Endothelial cell of umbilical vein (primary cell): ENCODE measurements around the gene MAML2.

ENCODE experiments used
- EZH2 ChIP-seq: IDR thresholded peaks from 2 replicates; pipeline ENCODE4 v1.6.1; 2012; ENCODE audit warnings: borderline replicate concordance, low read depth, mild to moderate bottlenecking, moderate library complexity, low read length, inconsistent platforms; ENCODE audit not compliant: severe bottlenecking
- FOS ChIP-seq: IDR thresholded peaks from 2 replicates; pipeline ENCODE4 v1.6.1; 2011; ENCODE audit warnings: mild to moderate bottlenecking, low read length, moderate library complexity, borderline replicate concordance; ENCODE audit not compliant: insufficient read depth
- GATA2 ChIP-seq: IDR thresholded peaks from 2 replicates; pipeline ENCODE4 v1.7.0; 2011; ENCODE audit warnings: low read depth, mild to moderate bottlenecking, moderate library complexity, mixed read lengths, low read length; ENCODE audit not compliant: insufficient read length, insufficient read depth
- JUN ChIP-seq: IDR thresholded peaks from 2 replicates; pipeline ENCODE4 v1.6.1; 2011; ENCODE audit warnings: borderline replicate concordance, low read depth; ENCODE audit not compliant: insufficient read length, insufficient read depth
- MYC ChIP-seq: IDR thresholded peaks from one replicate; pipeline ENCODE4 v1.6.1; 2011; ENCODE audit warnings: mild to moderate bottlenecking, low read depth, low read length
- POLR2A ChIP-seq: IDR thresholded peaks from 2 replicates; pipeline ENCODE4 v1.6.1; 2012; ENCODE audit warnings: low read depth, mild to moderate bottlenecking, control low read depth, low read length
- POLR2AphosphoS5 ChIP-seq: IDR thresholded peaks from 2 replicates; pipeline ENCODE4 v1.6.1; 2012; ENCODE audit warnings: low read depth, mild to moderate bottlenecking, control low read depth, low read length, moderate library complexity; ENCODE audit not compliant: insufficient read depth
- TF ChIP-seq, protein P1 (sequence below), 2 donors: IDR thresholded peaks; 1 replicate in 1 of 2; 2 replicates in 1 of 2; pipeline ENCODE4 v1.5.1; 2011; ENCODE audit warnings: low read length in 2 of 2, mild to moderate bottlenecking in 2 of 2, moderate library complexity in 2 of 2, control low read depth in 1 of 2, inconsistent platforms in 1 of 2, low read depth in 1 of 2; ENCODE audit not compliant: insufficient read depth in 1 of 2; ENCODE audit errors: extremely low read depth in 1 of 2
- TF ChIP-seq, protein P2 (sequence below): IDR thresholded peaks from 2 replicates; pipeline ENCODE4 v1.6.1; 2011; ENCODE audit not compliant: insufficient read depth, insufficient read length

DNA sequence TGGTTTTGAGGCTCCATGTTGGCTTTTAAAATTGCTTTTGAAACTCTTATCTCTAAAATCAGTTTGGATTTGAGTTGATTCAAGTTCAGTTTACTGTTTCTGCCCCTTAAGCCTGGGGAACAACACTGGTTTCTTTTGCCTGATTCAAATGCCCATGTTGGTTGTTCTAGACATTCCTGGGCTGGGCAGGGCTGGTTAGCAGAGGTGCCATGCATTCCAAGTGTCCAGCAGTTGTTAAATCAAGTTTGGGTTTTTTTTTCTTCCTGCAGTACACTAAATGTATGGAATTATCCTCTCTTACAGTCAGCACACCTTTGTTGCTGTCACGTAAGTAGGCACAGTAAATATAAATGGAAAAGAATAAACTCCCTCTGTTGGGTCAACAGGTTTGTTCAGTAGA, 351.9 kb downstream of the MAML2 start:
- TF ChIP-seq, protein P1, sequence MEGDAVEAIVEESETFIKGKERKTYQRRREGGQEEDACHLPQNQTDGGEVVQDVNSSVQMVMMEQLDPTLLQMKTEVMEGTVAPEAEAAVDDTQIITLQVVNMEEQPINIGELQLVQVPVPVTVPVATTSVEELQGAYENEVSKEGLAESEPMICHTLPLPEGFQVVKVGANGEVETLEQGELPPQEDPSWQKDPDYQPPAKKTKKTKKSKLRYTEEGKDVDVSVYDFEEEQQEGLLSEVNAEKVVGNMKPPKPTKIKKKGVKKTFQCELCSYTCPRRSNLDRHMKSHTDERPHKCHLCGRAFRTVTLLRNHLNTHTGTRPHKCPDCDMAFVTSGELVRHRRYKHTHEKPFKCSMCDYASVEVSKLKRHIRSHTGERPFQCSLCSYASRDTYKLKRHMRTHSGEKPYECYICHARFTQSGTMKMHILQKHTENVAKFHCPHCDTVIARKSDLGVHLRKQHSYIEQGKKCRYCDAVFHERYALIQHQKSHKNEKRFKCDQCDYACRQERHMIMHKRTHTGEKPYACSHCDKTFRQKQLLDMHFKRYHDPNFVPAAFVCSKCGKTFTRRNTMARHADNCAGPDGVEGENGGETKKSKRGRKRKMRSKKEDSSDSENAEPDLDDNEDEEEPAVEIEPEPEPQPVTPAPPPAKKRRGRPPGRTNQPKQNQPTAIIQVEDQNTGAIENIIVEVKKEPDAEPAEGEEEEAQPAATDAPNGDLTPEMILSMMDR (IDR thresholded peaks at IDR 0.05; ENCODE audit: extremely low read depth in 1 of 2, insufficient read depth in 1 of 2, low read depth in 1 of 2, low read length in 2 of 2): no peak
- TF ChIP-seq MYC (no peak), EZH2 (no peak), POLR2AphosphoS5 (no peak), POLR2A (no peak), FOS (no peak), JUN (no peak), GATA2 (no peak)
- TF ChIP-seq, protein P2, sequence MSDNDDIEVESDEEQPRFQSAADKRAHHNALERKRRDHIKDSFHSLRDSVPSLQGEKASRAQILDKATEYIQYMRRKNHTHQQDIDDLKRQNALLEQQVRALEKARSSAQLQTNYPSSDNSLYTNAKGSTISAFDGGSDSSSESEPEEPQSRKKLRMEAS: no peak
